ENCODE results near the gene SAMD14. TPM values are rescaled to one million over a fixed set of nuclear protein-coding genes. Genes with fewer than 3 reads are reported as not detected.
A peak's percentile ranks its signal among the peaks of the same experiment; 100 is the strongest.

Gene SAMD14
- total and polyA plus RNA-seq, 10 of the 15 experiments (the other 5 are each of a cell fraction or from before 2014, with no cell fraction given), result 0.06 to 1.7 (median 0.25) TPM; not detected in 3

DNA sequence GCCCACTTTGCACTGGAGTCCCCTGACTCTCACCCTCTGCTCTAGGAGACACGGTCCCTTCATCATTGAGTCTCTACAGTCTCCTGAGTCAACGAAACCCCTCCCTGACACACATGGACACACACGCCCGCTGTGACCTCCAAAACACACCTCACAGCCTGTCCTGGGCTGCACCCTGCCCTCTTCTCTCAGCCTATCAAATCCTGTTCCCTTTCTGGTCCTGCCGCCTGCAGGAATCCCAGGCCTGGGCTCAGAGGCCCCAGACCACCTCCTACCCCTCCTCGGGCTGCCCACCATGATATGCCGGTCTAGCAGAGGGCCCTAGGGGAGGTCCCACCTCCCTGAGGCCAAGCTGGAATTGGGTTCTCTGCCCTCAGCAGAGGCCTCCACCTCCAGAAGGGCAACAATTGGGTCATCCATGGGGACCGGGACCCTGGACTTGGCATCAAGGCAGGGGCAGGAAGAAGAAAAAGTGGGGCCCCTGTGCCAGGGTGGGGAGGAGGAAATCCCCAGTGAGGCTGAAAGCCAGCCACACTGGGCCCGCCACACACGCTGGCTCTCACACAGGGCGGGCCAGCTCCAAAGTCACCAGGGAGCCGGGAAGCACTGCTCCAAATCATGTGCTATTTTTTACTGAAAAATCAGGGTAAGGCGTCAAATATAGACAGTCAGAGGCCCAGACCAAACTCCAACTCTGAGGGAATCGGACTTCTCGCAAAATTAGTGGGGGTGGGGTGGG, 17.1 kb upstream of the SAMD14 start:
- FAIRE-seq, result no peak
- Histone ChIP-seq H3K4me3 (peak overlapping the region; percentile 95), H3K27ac (ENCODE audit: control insufficient read depth, insufficient read depth) (peak overlapping the region; percentile 89), H3K27me3 (replicated peaks in 1 of 2; ENCODE audit: control insufficient read depth in 2 of 2, insufficient read depth in 2 of 2, low read length in 1 of 2) (no peaks in the 10 kb centered on the region), H2AFZ (ENCODE audit: control insufficient read depth, low read depth, low read length) (no peak overlapping the region), H3K79me2 (ENCODE audit: control insufficient read depth, insufficient read depth, low read length) (peaks cover 90% of the 10 kb centered on the region), H3K9ac (ENCODE audit: control insufficient read depth, insufficient read depth, low read length) (peak overlapping the region; percentile 92), H3K4me2 (ENCODE audit: control insufficient read depth, insufficient read depth) (peak overlapping the region; percentile 96), H3K36me3 (ENCODE audit: control insufficient read depth in 2 of 2, insufficient read depth in 2 of 2, low read length in 1 of 2) (peaks cover 22 to 30% of the 10 kb centered on the region in 2 experiments), H3K9me3 (replicated peaks; ENCODE audit: control insufficient read depth, insufficient read depth, low read length) (no peaks in the 10 kb centered on the region), H3K4me1 (ENCODE audit: control insufficient read depth, insufficient read depth, low read length) (peaks cover 44% of the 10 kb centered on the region), H4K20me1 (ENCODE audit: control insufficient read depth, insufficient read depth) (peaks cover 6% of the 10 kb centered on the region)
- intact Hi-C loops (cut with micrococcal nuclease; ENCODE audit: unreplicated experiment), result loop anchor here (5.0 kb wide), 1 partner anchor 50 kb away; the partner anchor contains the start of gene PDK2
- POLR2A ChIA-PET, result interaction anchor here (0.5 to 2.5 kb wide), 8 partner anchors 8 to 570 kb away, joined by 3 to 7 read pairs (median 4); no protein-coding TSS in a partner anchor
- ATAC-seq, result 0 out of 3 replicates have a peak, but pooled peaks have one; percentile 2
- in situ Hi-C loops (cut with MboI), result no loop called here
- SMC1A ChIA-PET (ENCODE audit: uncharacterized antibody, unreplicated experiment), result interaction anchor here (1.3 to 3.4 kb wide), 7 partner anchors 8 to 53 kb away, joined by 3 to 15 read pairs (median 5); partner anchors contain the start of gene PDK2
- DNase-seq (ENCODE audit: low read depth, low spot score), result no peak
- TF ChIP-seq POLR2A (IDR thresholded peaks at IDR 0.05; ENCODE audit: low read depth, low read length) (peak; percentile 9; the same call in 1 of the 2 replicates), SMARCA5 (IDR thresholded peaks at IDR 0.05) (no peak), IKZF1 (conservative IDR thresholded peaks at IDR 0.05) (peak; percentile 39; the same call in 1 of the 2 replicates), EED (IDR thresholded peaks at IDR 0.05; ENCODE audit: low read depth) (peak; percentile 50; the same call in 1 of the 2 replicates), ZNF207 (IDR thresholded peaks at IDR 0.05; ENCODE audit: borderline replicate concordance) (no peak), CREM (IDR thresholded peaks at IDR 0.05; ENCODE audit: low read depth) (peak; percentile 12; the same call in 1 of the 2 replicates), PAX5 (IDR thresholded peaks at IDR 0.05; ENCODE audit: borderline replicate concordance, low read depth, low read length) (no peak), HCFC1 (IDR thresholded peaks at IDR 0.05; ENCODE audit: low read length) (0 out of 2 replicates have a peak, but pooled peaks have one; percentile 2)
- TF ChIP-seq, protein P1, sequence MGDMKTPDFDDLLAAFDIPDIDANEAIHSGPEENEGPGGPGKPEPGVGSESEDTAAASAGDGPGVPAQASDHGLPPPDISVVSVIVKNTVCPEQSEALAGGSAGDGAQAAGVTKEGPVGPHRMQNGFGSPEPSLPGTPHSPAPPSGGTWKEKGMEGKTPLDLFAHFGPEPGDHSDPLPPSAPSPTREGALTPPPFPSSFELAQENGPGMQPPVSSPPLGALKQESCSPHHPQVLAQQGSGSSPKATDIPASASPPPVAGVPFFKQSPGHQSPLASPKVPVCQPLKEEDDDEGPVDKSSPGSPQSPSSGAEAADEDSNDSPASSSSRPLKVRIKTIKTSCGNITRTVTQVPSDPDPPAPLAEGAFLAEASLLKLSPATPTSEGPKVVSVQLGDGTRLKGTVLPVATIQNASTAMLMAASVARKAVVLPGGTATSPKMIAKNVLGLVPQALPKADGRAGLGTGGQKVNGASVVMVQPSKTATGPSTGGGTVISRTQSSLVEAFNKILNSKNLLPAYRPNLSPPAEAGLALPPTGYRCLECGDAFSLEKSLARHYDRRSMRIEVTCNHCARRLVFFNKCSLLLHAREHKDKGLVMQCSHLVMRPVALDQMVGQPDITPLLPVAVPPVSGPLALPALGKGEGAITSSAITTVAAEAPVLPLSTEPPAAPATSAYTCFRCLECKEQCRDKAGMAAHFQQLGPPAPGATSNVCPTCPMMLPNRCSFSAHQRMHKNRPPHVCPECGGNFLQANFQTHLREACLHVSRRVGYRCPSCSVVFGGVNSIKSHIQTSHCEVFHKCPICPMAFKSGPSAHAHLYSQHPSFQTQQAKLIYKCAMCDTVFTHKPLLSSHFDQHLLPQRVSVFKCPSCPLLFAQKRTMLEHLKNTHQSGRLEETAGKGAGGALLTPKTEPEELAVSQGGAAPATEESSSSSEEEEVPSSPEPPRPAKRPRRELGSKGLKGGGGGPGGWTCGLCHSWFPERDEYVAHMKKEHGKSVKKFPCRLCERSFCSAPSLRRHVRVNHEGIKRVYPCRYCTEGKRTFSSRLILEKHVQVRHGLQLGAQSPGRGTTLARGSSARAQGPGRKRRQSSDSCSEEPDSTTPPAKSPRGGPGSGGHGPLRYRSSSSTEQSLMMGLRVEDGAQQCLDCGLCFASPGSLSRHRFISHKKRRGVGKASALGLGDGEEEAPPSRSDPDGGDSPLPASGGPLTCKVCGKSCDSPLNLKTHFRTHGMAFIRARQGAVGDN (IDR thresholded peaks at IDR 0.05), result 0 out of 2 replicates have a peak, but pooled peaks have one; percentile 15
- TF ChIP-seq, protein P2, sequence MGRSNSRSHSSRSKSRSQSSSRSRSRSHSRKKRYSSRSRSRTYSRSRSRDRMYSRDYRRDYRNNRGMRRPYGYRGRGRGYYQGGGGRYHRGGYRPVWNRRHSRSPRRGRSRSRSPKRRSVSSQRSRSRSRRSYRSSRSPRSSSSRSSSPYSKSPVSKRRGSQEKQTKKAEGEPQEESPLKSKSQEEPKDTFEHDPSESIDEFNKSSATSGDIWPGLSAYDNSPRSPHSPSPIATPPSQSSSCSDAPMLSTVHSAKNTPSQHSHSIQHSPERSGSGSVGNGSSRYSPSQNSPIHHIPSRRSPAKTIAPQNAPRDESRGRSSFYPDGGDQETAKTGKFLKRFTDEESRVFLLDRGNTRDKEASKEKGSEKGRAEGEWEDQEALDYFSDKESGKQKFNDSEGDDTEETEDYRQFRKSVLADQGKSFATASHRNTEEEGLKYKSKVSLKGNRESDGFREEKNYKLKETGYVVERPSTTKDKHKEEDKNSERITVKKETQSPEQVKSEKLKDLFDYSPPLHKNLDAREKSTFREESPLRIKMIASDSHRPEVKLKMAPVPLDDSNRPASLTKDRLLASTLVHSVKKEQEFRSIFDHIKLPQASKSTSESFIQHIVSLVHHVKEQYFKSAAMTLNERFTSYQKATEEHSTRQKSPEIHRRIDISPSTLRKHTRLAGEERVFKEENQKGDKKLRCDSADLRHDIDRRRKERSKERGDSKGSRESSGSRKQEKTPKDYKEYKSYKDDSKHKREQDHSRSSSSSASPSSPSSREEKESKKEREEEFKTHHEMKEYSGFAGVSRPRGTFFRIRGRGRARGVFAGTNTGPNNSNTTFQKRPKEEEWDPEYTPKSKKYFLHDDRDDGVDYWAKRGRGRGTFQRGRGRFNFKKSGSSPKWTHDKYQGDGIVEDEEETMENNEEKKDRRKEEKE (IDR thresholded peaks at IDR 0.05), result no peak
- TF ChIP-seq, protein P3, sequence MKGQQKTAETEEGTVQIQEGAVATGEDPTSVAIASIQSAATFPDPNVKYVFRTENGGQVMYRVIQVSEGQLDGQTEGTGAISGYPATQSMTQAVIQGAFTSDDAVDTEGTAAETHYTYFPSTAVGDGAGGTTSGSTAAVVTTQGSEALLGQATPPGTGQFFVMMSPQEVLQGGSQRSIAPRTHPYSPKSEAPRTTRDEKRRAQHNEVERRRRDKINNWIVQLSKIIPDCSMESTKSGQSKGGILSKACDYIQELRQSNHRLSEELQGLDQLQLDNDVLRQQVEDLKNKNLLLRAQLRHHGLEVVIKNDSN (IDR thresholded peaks at IDR 0.05; ENCODE audit: borderline replicate concordance, extremely low read length, insufficient read depth, low read depth, low read length), result no peak
- RAD21 ChIA-PET (ENCODE audit: unreplicated experiment), result interaction anchor here (0.7 to 2.9 kb wide), 6 partner anchors 11 to 51 kb away, joined by 3 to 19 read pairs (median 4); partner anchors contain the start of gene SGCA
- WGBS (ENCODE audit: insufficient coverage, insufficient replicate concordance, low lambda C conversion rate, missing lambda C conversion rate), result 1% methylated on average over 15 of the region's 15 CpGs
- CTCF ChIA-PET, result interaction anchor here (0.7 to 9.3 kb wide), 10 partner anchors 8 to 53 kb away, joined by 3 to 99 read pairs (median 4); partner anchors contain the start of gene PDK2
- BruUV-seq (replicated peaks), result no TSS peak

Data from GM12878 (cell line).